ENCODE measurements around the gene CDCA8.

GRCh38 chr1:37688926-37689325, 3.4 kb upstream of the CDCA8 start:
- TF ChIP-seq POLR2A (IDR thresholded peaks at IDR 0.05) = no peak
- no peak for TF ChIP-seq CTCF (IDR thresholded peaks at IDR 0.05)
